ENCODE measurements around the gene B4GALT1. TPM values are rescaled to one million over a fixed set of nuclear protein-coding genes. Genes with fewer than 3 reads are reported as not detected.

Gene B4GALT1
- polyA plus RNA-seq, 1 donor (not counting 4 experiments of a cell fraction or from before 2014, with no cell fraction given) = 55.1 TPM

- Histone ChIP-seq H2AFZ (ENCODE audit: control insufficient read depth, low read length) (no peak overlapping the region), H3K36me3 (ENCODE audit: control insufficient read depth in 2 of 2, extremely low read depth in 1 of 2, insufficient read depth in 2 of 2, low read length in 2 of 2) (peaks cover 3% of the 10 kb centered on the region in 2 experiments), H3K9ac (ENCODE audit: control insufficient read depth, extremely low read depth, insufficient read depth, low read length) (no peak overlapping the region), H3K27me3 (ENCODE audit: control insufficient read depth, extremely low read depth, insufficient read depth, low read length) (no peaks in the 10 kb centered on the region), H3K79me2 (ENCODE audit: control insufficient read depth, insufficient read depth, low read length) (peaks cover 92% of the 10 kb centered on the region), H3K9me3 (ENCODE audit: control insufficient read depth, low read depth, low read length) (no peaks in the 10 kb centered on the region), H3K4me1 (ENCODE audit: control insufficient read depth, extremely low read depth, insufficient read depth, low read length) (peaks cover 12% of the 10 kb centered on the region), H4K20me1 (ENCODE audit: control insufficient read depth, extremely low read depth, insufficient read depth, low read length) (peaks cover 8% of the 10 kb centered on the region), H3K9me1 (ENCODE audit: control insufficient read depth, extremely low read depth, insufficient read depth, low read length) (peaks cover 8% of the 10 kb centered on the region), H3K4me3 (ENCODE audit: control insufficient read depth in 2 of 3, extremely low read depth in 1 of 3, insufficient read depth in 2 of 3, low read depth in 1 of 3, low read length in 3 of 3) (no peak overlapping the region), H3K4me2 (ENCODE audit: control insufficient read depth, extremely low read depth, insufficient read depth, low read depth, low read length) (no peak overlapping the region), H3K27ac (ENCODE audit: control insufficient read depth, insufficient read depth, low read length) (peak overlapping the region; percentile 13)
- dilution Hi-C loops (cut with MboI; ENCODE audit: extremely low pct_ligation_motif_present, low sequenced_read_pairs) = no loop called here
- no peak for TF ChIP-seq CTCF (optimal IDR thresholded peaks at IDR 0.05 in 1 of 3, IDR thresholded peaks at IDR 0.05 in 1 of 3, conservative IDR thresholded peaks at IDR 0.05 in 1 of 3; ENCODE audit: extremely low read depth in 1 of 3, insufficient read depth in 2 of 3, low read length in 3 of 3)
- no peak for TF ChIP-seq EZH2 (IDR thresholded peaks at IDR 0.05; ENCODE audit: low read length)
- no peak for DNase-seq (ENCODE audit: low read depth, low spot score)
- FAIRE-seq = no peak
Observed at GRCh38 chr9:33148367-33149014, 18.6 kb downstream of the B4GALT1 start.

- FAIRE-seq = no peak
- H3K27ac ChIP-seq (ENCODE audit: control insufficient read depth, insufficient read depth, low read length) = no peak overlapping the region
- dilution Hi-C loops (cut with MboI; ENCODE audit: extremely low pct_ligation_motif_present, low sequenced_read_pairs) = no loop called here
- H3K4me1 ChIP-seq (ENCODE audit: control insufficient read depth, extremely low read depth, insufficient read depth, low read length) = peaks cover 12% of the 10 kb centered on the region
- H2AFZ ChIP-seq (ENCODE audit: control insufficient read depth, low read length) = no peak overlapping the region
- H3K9ac ChIP-seq (ENCODE audit: control insufficient read depth, extremely low read depth, insufficient read depth, low read length) = no peak overlapping the region
- peaks cover 8% of the 10 kb centered on the region for H4K20me1 ChIP-seq (ENCODE audit: control insufficient read depth, extremely low read depth, insufficient read depth, low read length)
- peaks cover 3% of the 10 kb centered on the region in 2 experiments for H3K36me3 ChIP-seq (ENCODE audit: control insufficient read depth in 2 of 2, extremely low read depth in 1 of 2, insufficient read depth in 2 of 2, low read length in 2 of 2)
- H3K79me2 ChIP-seq (ENCODE audit: control insufficient read depth, insufficient read depth, low read length) = peaks cover 90% of the 10 kb centered on the region
- H3K27me3 ChIP-seq (ENCODE audit: control insufficient read depth, extremely low read depth, insufficient read depth, low read length) = no peaks in the 10 kb centered on the region
- no peaks in the 10 kb centered on the region for H3K9me3 ChIP-seq (ENCODE audit: control insufficient read depth, low read depth, low read length)
- no peak overlapping the region for H3K4me2 ChIP-seq (ENCODE audit: control insufficient read depth, extremely low read depth, insufficient read depth, low read depth, low read length)
- TF ChIP-seq EZH2 (IDR thresholded peaks at IDR 0.05; ENCODE audit: low read length) = no peak
- TF ChIP-seq CTCF (optimal IDR thresholded peaks at IDR 0.05 in 1 of 3, IDR thresholded peaks at IDR 0.05 in 1 of 3, conservative IDR thresholded peaks at IDR 0.05 in 1 of 3; ENCODE audit: extremely low read depth in 1 of 3, insufficient read depth in 2 of 3, low read length in 3 of 3) = no peak
- no peak overlapping the region for H3K4me3 ChIP-seq (ENCODE audit: control insufficient read depth in 2 of 3, extremely low read depth in 1 of 3, insufficient read depth in 2 of 3, low read depth in 1 of 3, low read length in 3 of 3)
- no peak for DNase-seq (ENCODE audit: low read depth, low spot score)
- H3K9me1 ChIP-seq (ENCODE audit: control insufficient read depth, extremely low read depth, insufficient read depth, low read length) = peaks cover 8% of the 10 kb centered on the region
Observed at GRCh38 chr9:33147416-33148169, 19.5 kb downstream of the B4GALT1 start.

Measured in keratinocyte (primary cell).